Endothelial cell of hepatic sinusoid (primary cell): ENCODE data around the gene SLC30A2.

Experiments used
- in situ Hi-C: cut with HindIII; loops from 2 replicates; pipeline ENCODE4 v1.10.0; 2017; ENCODE audit warnings: low sequenced_read_pairs

Gene SLC30A2

DNA sequence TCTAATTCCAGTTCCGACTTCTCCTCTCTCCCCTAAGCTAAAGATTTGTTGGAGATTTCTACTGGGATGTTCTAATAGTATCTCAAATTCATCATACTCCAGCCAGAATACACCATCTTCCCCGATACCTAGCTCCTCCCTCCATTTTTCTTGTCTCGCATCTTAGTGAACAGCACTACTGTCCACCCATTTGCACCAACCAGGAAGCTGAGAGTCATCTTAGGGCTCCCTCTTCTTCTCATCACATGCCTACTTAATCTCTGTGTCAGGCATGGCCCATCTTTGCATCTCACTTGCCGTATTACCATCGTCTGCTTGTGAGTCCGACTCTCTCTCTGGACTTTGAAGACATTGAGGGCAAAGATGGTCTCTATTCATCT is 25.0 kb upstream of the SLC30A2 start:
- in situ Hi-C loops, result loop anchor here (5.0 kb wide), 1 partner anchor 96 kb away; the partner anchor contains the start of genes C1orf232 and ZNF593

DNA sequence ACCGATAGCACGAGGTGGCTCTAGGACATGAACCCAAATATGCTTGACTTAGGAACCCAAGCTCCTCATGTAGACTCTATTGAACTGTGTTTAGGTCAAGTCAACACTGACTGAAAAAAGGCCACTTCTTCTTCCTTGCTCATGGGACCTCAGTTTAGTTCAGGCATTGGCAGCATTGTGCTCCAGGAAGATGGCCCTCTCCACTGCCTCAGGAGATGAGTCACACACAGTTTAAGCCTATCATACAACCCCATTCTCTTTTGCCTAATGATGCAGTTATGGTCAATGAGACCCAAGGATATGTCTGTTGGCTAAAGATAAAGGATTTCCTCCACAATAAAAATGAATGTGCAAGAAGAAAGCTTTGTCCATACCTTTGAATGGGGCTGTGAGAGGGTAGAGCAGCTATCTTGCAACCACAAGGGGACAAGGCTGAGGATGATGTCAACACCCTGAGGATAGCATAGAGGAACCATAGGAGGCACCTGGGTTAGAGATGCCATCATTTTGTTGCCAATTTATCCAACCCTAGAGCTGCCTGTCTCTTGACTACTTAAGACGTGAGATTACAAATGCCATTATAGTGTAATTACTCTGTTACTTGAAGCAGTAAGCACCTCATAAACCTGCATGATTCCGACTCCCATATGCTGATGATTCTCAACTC is 24.5 kb upstream of the SLC30A2 start:
- in situ Hi-C loops, result loop anchor here (5.0 kb wide), 1 partner anchor 97 kb away; the partner anchor contains the start of genes C1orf232 and ZNF593

DNA sequence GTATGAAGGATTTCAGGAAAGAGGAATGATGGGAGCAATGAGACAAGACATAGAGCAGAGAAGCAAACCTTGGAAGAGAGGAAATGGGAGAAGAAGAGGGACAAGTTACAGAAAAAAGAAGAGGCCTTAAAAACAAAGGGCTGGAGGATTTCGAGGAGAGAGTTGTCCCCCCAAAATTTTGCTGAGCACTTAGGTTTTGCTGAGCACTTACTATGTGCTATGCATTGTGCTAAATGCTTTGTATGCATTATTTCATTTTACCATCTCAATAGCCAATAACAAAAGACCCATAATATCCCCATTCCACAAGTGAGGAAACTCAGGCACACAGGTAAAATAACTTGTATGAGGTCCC is 24.0 kb upstream of the SLC30A2 start:
- in situ Hi-C loops, result loop anchor here (5.0 kb wide), 1 partner anchor 97 kb away; the partner anchor contains the start of genes C1orf232 and ZNF593

DNA sequence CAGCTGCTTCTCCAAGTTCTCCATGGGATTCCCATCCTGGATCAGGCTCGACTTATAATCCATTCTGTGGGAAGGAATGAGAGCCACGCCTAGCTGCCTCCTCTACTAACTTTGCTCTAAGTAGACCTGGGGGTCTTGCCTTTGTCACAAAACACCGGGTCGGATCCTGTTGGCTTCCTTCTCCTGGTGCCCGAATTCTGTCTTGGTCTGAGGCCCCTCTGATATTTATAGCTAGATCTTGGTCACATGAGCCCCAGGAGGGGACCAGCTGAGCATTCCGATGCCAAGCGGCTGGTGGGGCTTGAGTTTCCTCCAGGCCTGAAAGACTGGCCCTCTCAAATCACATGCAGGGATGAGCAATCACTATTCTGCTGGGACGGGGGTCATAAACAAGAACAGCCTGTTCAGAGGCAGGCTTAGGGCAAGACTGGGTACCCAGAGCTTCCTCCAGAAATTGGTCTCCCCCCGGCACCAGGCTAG is 21.6 kb upstream of the SLC30A2 start, which contains the start of gene TRIM63:
Gene TRIM63 (minus strand): TSS at position 199 of the 480 bp plus-strand sequence. CDS start 136 bp downstream, at position 63.
- in situ Hi-C loops, result no loop called here

DNA sequence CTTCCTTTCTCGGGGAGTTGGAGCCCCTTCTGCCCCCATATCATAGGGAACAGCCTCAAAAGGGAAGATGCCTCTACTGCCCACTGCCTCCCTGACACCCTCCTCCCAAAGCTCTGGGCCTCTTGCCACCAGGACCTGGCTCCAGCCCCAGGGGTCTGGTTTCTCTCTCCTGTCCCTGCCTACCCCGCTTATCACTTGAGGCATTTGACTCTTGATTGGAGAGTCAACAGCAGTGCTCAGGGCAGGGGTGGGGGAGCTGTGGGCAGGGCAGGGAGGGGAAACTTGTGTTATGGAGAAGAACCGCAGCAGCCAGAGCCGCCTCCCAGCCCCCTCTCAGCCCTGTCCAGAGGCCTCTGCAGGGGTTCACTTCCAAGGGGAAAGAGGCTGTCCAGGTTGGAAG is 20.9 kb upstream of the SLC30A2 start:
- in situ Hi-C loops, result no loop called here

DNA sequence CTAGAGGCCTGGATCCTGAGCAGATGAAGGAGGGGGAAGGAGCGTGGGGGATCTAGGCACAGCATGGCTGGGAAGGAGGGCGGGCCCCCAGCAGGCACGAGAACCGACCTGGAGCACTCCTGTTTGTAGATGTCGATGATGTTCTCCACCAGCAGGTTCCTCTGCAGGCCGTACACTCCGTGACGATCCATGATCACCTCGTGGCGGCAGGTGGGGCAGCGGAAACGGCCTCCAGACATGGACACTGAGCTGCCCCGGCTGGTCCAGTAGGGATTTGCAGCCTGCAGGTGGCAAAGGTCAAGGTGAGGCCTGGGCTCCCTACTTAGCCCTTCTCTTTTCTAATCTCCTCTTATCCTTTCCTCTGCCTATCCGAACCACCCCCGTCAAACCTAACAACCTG is 20.2 kb upstream of the SLC30A2 start:
- in situ Hi-C loops, result no loop called here

DNA sequence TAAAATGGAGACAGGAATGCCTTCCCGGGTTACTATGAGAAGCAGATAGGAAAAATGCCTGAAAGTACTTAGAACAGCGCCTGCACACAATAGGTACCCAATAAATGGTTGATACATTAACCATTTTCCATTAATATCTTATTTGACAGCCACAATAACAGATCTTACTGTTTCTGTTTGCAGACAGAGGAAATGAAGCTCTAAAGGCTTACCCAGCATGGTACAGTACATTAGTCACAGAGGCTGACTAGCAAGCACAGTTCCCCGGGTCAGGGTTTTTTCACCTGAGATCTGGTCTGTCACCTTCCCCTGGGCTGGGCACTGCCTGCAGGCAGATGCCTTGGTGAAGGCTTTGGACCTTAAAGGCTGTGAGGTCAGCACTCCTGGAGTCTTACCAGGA is 18.6 kb upstream of the SLC30A2 start:
- in situ Hi-C loops, result no loop called here

DNA sequence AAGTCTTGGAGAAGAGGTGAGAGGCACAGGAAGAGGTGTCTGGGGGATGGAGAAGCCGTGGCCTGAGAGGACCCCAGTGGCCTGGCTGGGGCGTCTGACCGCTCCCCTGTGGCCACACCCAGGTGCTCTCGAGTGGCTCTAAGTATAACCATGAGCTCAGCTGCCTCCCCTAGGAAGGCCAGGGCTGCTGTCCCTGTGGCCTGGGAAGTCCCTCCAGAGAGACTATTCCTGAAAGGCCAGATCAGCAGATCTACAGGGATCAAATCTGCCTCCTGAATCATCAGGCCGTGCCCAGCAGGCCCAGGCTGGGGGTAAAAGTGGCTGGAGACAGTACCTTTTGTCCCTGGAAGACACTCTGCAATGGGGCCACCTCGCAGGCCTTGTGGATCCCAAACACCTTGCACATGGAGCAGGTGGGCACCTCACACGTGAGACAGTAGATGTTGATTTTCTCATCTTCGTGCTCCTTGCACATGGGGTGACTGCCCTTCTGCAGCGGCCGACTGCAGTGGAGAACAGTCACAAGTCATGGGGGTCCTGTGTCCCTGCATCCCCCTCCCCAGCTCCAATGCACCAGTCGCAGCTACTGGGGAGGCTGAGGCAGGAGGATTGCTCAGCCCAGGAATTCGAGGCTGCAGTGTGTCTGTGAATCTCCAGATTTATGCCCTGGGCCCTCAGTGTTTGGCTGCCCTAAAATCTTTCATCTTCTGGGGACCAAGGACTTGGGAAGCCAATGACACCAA is 15.1 kb upstream of the SLC30A2 start:
- in situ Hi-C loops, result no loop called here

DNA sequence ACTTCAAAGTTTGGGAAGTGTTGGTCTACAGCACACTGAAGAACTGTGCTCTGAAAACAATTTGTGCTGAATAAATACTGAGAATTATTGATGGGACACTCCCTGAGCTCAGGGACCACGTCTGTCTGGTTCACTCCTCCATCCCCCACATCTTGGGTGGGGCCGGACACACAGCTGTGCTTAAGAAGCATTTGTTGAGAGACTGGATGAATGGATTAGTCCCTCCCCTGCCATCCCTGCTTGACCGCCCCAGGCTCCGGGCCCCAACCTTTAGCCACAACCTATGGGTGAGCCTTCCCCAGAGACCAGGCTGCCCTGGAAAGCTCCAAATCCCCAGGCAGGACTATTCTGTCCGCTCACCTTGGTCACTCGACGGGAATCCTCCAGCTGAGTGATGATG is 14.0 kb upstream of the SLC30A2 start:
- in situ Hi-C loops, result loop anchor here (5.0 kb wide), 3 partner anchors 38 to 87 kb away; partner anchors contain the start of gene EXTL1

DNA sequence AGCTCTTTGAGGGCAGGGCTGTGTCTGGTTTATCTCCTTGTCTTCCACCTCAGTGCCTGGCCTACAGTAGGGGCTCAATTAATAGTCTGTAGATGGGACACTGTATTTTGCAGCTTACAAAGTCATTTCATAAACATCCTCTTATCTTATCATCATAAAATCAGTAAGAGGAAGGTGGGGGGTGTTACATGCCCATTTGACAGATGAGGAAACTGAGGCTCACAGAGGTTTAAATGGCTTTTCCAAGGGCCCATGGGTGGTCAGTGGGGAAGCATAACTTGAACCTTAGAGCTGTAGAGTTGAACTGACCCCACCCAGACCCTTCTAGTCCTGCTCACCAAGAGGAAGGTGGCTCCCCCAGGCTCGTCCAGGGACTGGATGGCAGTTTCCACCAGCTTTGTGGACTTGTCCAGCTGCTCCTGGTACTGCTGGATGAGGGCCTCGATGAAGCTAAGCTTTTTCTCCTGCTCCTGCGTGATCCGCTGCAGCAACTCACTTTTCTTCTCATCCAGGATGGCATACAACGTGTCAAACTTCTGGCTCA is 12.2 kb upstream of the SLC30A2 start:
- in situ Hi-C loops, result loop anchor here (5.0 kb wide), 3 partner anchors 36 to 89 kb away; partner anchors contain the start of gene EXTL1

DNA sequence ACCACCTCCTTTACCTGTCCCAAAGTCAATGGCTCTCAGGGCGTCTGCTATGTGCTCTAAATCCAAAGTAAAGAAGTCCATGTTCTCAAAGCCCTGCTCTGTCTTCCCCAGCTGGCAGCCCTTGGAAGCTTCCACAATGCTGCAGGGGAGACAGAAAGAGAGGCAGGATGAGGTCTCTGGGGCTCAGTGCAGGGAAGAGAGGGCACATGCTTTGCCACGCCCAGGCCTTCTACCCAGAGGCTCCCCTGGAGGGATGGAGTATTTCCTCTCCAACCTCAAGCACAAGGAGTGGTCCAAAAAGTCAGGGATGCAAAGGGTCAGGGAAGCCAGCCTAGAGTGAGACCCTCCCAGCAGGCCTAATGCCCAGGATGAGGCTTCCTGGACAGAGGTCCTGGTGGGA is 11.3 kb upstream of the SLC30A2 start:
- in situ Hi-C loops, result loop anchor here (5.0 kb wide), 3 partner anchors 35 to 90 kb away; partner anchors contain the start of gene EXTL1

DNA sequence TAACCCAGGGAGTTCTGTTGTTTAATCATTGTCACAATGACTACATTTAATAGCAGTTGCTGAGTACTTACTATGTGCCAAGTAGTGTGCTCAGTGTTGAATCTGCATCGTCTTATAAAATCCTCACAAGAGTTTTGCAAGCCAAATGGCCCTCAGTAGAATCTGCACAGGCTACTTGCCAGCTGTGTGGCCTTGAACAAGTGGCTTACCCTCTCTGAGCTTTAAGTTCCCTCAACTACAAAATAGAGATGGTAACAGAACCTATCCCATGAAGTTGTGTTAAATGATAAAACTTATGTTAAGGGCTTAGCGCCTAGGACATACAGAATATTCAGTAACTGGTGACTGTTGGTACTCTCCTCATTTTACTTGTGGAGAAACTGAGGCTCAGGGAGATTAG is 9.1 kb upstream of the SLC30A2 start:
- in situ Hi-C loops, result loop anchor here (5.0 kb wide), 3 partner anchors 33 to 92 kb away; partner anchors contain the start of gene EXTL1

DNA sequence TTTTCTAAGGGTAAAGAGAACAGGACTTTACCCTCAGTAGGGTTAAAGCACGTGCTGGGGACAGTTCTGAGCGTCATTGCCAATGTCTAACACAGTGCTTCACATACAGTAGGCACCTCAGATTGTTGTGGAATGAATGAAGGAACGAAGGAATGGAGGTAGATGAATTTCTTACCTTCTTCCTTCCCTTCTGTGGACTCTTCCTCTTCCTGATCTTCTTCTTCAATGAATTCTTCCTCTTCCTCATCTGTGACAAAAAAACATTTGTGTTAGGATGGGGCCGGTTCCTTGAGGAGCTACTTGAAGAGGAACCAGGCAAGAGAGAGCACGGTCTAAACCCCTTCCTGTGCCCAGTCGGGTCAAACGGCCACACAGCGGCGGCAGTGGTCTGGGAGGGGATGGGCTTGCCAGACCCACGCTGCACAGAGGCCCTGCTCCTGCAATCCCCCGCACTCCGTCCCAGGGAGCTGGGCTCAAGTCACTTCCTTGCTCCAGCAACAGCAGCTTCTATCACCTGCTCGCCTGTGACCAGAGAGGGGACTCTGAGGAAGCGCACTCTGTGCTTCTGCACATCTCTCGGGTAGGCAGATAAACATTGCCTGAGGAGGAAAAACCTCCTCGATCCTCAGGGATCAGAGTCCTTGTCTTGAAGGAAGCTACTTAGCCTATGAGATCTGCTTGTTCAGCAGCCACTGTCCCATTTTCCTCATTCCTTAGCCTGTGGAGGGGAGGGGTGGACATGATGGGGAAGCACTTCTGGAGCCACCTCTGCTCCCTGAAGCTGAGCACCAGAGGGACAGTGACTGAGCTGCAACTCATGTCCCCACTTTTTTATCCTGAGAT is 8.0 kb upstream of the SLC30A2 start:
- in situ Hi-C loops, result no loop called here

DNA sequence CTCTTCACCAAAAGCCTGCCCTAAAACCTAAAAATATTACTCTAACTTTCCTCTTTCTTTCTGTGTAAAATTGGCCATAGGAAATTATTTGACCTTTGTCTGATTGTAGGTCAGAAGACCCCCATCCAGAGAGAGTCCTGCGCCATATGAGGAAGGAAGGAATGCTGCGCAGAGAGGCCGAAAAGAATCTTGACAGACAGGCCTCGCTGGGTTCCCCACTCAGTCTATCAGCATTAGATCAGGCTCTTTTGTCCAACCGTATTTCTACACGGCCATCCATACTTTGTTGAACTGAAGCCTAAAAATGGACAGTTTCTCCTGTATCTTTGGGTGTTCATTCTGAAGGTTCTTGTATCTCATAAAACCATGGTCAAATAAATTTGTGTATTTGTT is 4.3 kb upstream of the SLC30A2 start:
- in situ Hi-C loops, result no loop called here

DNA sequence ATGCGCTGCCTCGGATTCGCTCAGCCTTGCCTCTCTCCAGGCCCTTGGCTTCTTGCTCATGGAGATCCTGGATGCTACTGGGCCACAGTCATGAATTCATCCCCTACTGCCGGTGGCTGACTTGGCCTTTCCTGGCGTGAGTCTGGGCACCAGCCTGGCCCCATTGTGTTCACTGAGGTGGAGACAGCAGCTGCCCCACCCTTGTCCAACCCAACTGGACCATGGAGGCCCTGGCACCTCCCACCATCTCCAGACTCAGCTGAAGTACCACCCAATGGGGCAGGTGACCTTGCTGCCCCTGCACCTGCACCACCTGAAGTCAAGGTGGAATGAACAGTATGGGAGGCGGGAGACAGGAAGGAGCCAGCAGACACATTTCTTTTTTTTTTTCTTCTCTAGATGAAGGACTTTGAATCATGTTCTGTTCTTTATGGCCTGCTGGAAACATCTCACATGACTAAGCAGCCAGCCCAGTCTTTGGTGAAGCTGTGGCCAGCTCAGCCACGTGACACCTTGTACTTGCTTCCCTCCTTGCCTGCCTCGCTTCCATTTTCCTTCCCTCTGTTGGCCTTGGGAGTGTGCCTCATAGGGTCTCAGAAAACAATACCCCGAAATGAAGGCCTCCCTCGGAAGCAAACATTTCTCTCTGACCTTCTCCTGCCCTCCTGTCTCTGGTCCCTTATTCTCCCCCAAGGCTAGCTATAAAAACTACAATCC is 3.8 kb upstream of the SLC30A2 start:
- in situ Hi-C loops, result no loop called here

DNA sequence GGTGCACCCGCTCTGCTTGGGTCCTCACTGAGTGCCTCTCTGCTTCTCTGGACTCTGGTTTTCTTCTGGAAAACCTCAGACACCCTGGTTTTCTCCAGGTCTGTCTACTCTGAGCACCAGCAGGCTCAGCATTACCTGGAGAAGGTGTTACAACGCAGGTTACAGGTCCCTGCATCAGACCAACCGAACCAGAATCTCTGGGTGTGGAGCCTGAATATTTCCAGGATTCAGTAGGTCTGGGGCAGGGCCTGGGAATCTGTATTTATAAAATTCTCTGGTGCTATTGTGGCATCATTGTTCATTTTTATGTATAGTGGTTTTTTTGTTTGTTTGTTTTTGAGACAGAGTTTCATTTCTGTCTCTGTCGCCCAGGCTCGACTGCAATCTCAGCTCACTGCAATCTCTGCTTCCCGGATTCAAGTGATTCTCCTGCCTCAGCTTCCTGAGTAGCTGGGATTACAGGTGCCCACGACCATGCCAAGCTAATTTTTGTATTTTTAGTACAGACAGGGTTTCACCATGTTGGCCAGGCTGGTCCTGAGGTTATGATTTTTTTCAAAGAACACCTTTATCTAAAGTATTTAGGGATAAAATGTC is 1.5 kb upstream of the SLC30A2 start:
- in situ Hi-C loops, result no loop called here

DNA sequence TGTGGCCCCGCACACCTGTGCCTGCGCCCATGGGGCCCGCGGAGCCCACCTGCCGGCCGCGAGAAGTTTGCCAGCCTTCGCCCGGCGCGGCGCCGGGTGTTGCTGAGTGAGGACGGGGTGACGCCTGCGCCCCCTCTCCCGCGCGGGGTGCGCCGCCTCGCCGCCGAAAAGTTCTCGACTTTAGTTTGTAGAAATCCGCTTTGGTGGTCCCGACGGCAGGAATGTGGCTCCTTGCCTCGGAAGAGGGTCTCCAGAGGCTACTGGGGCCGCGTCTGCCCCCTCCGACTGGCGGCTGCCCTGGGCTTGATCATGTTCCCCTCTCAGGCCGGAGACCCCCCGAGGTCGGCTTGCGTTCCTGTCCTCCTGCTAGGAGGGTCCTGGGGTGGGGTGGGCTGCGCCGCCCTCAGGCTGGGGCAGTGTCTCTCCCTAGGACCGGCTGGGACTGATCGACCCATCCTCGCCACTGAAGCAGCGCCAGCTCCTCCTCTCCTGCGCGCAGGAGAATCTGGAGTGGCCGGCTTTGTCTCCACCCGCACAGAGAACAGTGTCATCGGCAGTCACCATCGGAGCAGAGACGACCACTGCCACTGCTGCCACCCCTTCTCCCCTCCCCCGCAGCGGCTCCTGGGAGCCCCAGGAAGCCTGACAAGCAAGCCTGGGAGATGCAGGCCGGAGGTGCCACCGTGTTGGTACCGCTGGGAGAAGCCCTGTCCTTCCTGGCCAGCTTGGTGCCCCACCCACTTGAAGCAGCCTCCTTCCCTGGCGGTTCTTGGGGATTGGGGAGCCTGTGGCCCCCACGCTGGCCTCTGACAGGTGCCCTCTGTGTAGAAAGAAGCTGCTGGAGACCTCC is 553 bp upstream of the SLC30A2 start:
- in situ Hi-C loops, result no loop called here

DNA sequence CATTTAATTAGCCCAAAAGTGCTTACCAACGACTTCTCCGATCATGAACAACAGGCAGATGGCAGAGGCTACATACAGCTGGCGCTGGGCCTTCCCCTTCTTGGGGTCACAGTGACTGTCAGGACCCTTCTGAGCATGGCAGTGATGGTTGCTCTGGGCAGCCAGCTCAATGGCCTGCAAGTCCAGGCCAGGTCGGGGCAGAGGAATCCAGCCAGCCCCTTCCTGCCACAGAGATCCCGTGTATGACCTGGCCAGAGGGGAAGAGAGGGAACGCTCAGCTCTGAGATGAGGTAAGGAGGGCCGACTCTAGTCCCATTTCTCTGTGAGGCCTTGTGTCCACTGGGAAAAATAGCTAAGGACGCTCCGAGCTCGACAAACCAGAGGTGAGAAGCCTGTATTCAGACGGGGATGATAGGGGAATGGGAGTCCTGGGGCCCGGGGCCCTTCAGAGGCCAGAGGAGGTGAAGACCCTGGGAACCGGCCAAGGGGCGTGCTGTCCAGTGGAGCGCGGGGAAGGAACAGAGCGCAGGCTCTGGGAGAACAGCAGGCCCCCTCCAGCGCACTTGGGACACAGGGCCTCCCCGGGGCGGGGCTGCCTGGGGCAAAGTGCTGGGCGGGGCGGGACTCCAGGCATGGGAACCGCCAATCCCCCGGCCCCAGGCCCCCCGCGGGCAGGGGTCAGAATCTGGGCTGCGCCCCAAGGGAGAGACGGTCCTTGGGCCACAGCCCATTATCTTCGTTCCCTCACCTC is 772 bp downstream of the SLC30A2 start:
- in situ Hi-C loops, result no loop called here
